Trophoblast cell (in vitro differentiated cells and primary cell): Measurements from ENCODE around the gene FN3KRP. TPM values are rescaled to one million over a fixed set of nuclear protein-coding genes. Genes with fewer than 3 reads are reported as not detected.
A peak's percentile ranks its signal among the peaks of the same experiment; 100 is the strongest.

ENCODE experiments used
- DNase-seq, 2 donors: peaks; one replicate each; pipeline ENCODE4 v3.0.0-alpha.2; 2016
- H2AFZ ChIP-seq: 2 replicates; pipeline ENCODE4 v1.6.1; 2013; ENCODE audit warnings: low read length, moderate library complexity, mild to moderate bottlenecking; ENCODE audit not compliant: insufficient read depth, poor library complexity
- H2AK5ac ChIP-seq: 2 replicates; pipeline ENCODE4 v1.6.1; 2013; ENCODE audit warnings: mild to moderate bottlenecking, low read length
- H2BK120ac ChIP-seq: 2 replicates; pipeline ENCODE4 v1.6.1; 2013; ENCODE audit warnings: low read length, mild to moderate bottlenecking, moderate library complexity; ENCODE audit not compliant: insufficient read depth, poor library complexity
- H2BK12ac ChIP-seq: 2 replicates; pipeline ENCODE4 v1.6.1; 2013; ENCODE audit warnings: mild to moderate bottlenecking, low read length, moderate library complexity
- H2BK5ac ChIP-seq: 2 replicates; pipeline ENCODE4 v1.6.1; 2013; ENCODE audit warnings: low read length, low read depth, moderate library complexity, mild to moderate bottlenecking; ENCODE audit not compliant: poor library complexity
- H3K14ac ChIP-seq: 2 replicates; pipeline ENCODE4 v1.6.1; 2013; ENCODE audit warnings: mild to moderate bottlenecking, low read length
- H3K18ac ChIP-seq: 2 replicates; pipeline ENCODE4 v1.6.1; 2013; ENCODE audit warnings: mild to moderate bottlenecking, low read length
- H3K23ac ChIP-seq: 2 replicates; pipeline ENCODE4 v1.6.1; 2013; ENCODE audit warnings: low read length
- H3K27ac ChIP-seq: 2 replicates; pipeline ENCODE4 v1.5.1; 2013; ENCODE audit warnings: low read depth, mild to moderate bottlenecking, inconsistent platforms, low read length, moderate library complexity
- H3K27me3 ChIP-seq: 2 replicates; pipeline ENCODE4 v1.6.1; 2013; ENCODE audit warnings: inconsistent platforms, mild to moderate bottlenecking, low read length, moderate library complexity; ENCODE audit not compliant: insufficient read depth
- H3K36me3 ChIP-seq, 2 experiments: 1 replicate in 1 of 2; 2 replicates in 1 of 2; pipeline ENCODE4 v1.6.1; 2013; ENCODE audit warnings: low read length in 2 of 2, mild to moderate bottlenecking in 2 of 2, moderate library complexity in 1 of 2; ENCODE audit not compliant: insufficient read depth in 2 of 2, control insufficient read depth in 1 of 2
- H3K4ac ChIP-seq: 2 replicates; pipeline ENCODE4 v1.6.1; 2013; ENCODE audit warnings: low read depth, mild to moderate bottlenecking, low read length, moderate library complexity
- H3K4me1 ChIP-seq, 2 experiments: 1 replicate in 1 of 2; 2 replicates in 1 of 2; pipeline ENCODE4 v1.6.1; 2013; ENCODE audit warnings: low read length in 2 of 2, mild to moderate bottlenecking in 2 of 2, moderate library complexity in 1 of 2; ENCODE audit not compliant: insufficient read depth in 2 of 2, control insufficient read depth in 1 of 2
- H3K4me2 ChIP-seq: 2 replicates; pipeline ENCODE4 v1.6.1; 2013; ENCODE audit warnings: inconsistent platforms, mild to moderate bottlenecking, low read length, moderate library complexity
- H3K4me3 ChIP-seq: 2 replicates; pipeline ENCODE4 v1.5.1; 2013; ENCODE audit warnings: mild to moderate bottlenecking, low read depth, low read length, inconsistent platforms
- H3K79me1 ChIP-seq: one replicate; pipeline ENCODE4 v1.6.1; 2013; ENCODE audit warnings: low read length
- H3K79me2 ChIP-seq: 2 replicates; pipeline ENCODE4 v1.6.1; 2013; ENCODE audit warnings: low read length, mild to moderate bottlenecking; ENCODE audit not compliant: control insufficient read depth, insufficient read depth, poor library complexity
- H3K9ac ChIP-seq: 2 replicates; pipeline ENCODE4 v1.6.1; 2013; ENCODE audit warnings: mild to moderate bottlenecking, low read length
- H3K9me3 ChIP-seq: 2 replicates; pipeline ENCODE4 v1.6.1; 2013; ENCODE audit warnings: low read depth, mild to moderate bottlenecking, control low read depth, inconsistent platforms, low read length; ENCODE audit not compliant: insufficient read depth
- H4K12ac ChIP-seq: 2 replicates; pipeline ENCODE4 v1.6.1; 2013; ENCODE audit warnings: low read depth, mild to moderate bottlenecking, low read length, moderate library complexity
- H4K8ac ChIP-seq: 2 replicates; pipeline ENCODE4 v1.6.1; 2013; ENCODE audit warnings: low read depth, mild to moderate bottlenecking, low read length, moderate library complexity
- H4K91ac ChIP-seq: one replicate; pipeline ENCODE4 v1.6.1; 2013; ENCODE audit warnings: low read depth, mild to moderate bottlenecking, low read length, moderate library complexity
- WGBS: extraction: QIAGEN DNeasy Blood & Tissue Kit; methylation state at CpG from one replicate; pipeline ENCODE4 v1.1.7; 2013; ENCODE audit warnings: missing lambda C conversion rate; ENCODE audit not compliant: insufficient read length, insufficient coverage; ENCODE audit errors: extremely low coverage; 5-methylcytosine and 5-hydroxymethylcytosine counted together
- polyA plus RNA-seq: library from polyadenylated mRNA; stranded (reverse); fragments of 200-250 nt; gene quantifications from 2 replicates; pipeline ENCODE4 v1.2.3, GENCODE V29; 2013

FN3KRP gene, protein sequence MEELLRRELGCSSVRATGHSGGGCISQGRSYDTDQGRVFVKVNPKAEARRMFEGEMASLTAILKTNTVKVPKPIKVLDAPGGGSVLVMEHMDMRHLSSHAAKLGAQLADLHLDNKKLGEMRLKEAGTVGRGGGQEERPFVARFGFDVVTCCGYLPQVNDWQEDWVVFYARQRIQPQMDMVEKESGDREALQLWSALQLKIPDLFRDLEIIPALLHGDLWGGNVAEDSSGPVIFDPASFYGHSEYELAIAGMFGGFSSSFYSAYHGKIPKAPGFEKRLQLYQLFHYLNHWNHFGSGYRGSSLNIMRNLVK
- polyA plus RNA-seq = 19.3 and 19.5 TPM in 2 replicates

DNA sequence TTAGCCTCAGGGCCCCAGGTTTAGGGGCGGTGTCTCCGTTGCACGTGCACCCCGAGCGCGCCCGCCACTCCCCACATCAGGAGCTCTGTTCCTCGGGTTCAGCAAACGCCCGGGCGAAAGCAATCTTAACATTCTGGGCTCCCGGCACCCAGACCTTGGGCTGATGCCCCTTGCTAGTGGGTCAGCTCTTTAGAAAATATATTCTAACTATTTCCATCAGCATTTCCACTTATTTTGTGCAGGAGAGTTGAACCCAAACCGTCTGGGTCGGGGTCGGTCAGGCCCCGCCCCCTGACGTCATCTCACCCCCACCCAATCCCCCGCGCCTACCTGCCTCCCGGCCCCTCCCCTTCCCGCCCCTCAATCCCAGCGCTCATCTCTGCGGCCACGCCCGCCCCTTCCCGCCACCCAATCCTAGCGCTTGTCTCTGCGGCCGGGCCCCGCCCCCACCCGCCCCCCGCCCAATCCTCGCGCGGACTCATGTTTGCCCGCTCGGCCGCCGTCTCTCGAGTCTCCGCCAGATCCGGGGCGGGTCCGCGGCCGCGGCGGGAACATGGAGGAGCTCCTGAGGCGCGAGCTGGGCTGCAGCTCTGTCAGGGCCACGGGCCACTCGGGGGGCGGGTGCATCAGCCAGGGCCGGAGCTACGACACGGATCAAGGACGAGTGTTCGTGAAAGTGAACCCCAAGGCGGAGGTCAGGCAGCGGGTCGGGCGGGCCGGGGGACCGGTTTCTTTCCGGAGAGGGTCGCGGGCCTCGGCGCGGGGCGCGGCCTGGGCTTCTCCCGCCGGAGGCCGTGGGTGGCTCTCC lies at the start of gene FN3KRP:
TSS of gene FN3KRP (plus strand) at position 504 of the 808 bp plus-strand sequence. CDS start at position 554, 50 bp downstream.
- Histone ChIP-seq H3K9me3 (peaks cover 2% of the 10 kb centered on the region), H3K36me3 (peaks cover 13 to 18% of the 10 kb centered on the region in 2 experiments), H3K23ac (no peak within 1 kb of the TSS), H3K4ac (peak within 1 kb of the TSS; percentile 22), H3K79me2 (peaks cover 6% of the 10 kb centered on the region), H2BK120ac (peak within 1 kb of the TSS; percentile 20), H3K4me1 (peaks cover 12% of the 10 kb centered on the region in 2 experiments), H4K12ac (peak within 1 kb of the TSS; percentile 51), H2BK12ac (no peak within 1 kb of the TSS), H2AK5ac (peak within 1 kb of the TSS; percentile 79), H2BK5ac (peak within 1 kb of the TSS; percentile 27), H3K4me3 (peak within 1 kb of the TSS; percentile 89), H4K8ac (peak within 1 kb of the TSS; percentile 82), H3K9ac (peak within 1 kb of the TSS; percentile 69), H4K91ac (peak within 1 kb of the TSS; percentile 38), H3K4me2 (peak within 1 kb of the TSS; percentile 97), H3K79me1 (peaks cover 5% of the 10 kb centered on the region), H3K14ac (peak within 1 kb of the TSS; percentile 60), H3K18ac (peak within 1 kb of the TSS; percentile 80), H3K27ac (no peak within 1 kb of the TSS), H3K27me3 (no peaks in the 10 kb centered on the region), H2AFZ (peak within 1 kb of the TSS; percentile 99)
- no CpG with 5 or more reads among the region's 75 CpGs for WGBS
- peak; percentile 87 to 89 for DNase-seq

DNA sequence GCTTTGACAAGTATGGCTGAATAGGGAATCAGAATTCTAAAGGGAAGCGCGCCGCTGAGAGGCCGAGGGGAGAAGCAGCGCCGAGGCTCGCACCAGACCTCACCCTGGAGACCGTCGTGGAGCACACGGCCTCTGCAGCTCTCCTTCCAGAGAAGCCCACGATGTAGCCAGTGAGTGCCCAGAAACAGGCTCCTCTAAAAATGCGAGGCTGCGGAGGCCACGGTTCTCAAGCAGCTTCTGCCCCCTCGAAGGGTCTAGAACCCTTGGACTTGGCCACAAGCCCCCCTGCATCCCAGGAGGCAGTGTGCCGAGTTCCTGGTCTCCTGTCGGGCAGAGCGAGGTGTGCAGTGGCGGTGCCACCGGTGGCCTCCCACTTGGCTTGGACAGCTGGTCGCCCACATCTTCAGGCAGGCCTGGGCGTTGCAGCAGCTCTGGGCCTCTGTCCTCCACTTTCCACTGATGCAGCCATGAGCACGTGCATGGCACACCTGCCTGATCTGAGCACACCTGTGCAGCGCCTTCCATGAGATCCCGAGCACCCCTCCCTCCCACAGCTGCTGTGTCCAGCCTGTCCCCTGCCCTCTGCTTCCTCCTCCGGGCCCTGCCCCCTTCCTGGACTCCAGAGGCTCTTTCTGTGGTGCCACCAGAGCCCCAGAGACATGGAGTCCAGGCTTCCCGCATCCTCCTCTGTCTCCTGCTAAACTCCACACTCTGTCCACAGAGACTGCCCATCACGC lies 49.4 kb upstream of the FN3KRP start:
- Histone ChIP-seq H3K79me2 (no peaks in the 10 kb centered on the region), H2BK120ac (no peak overlapping the region), H2BK12ac (no peak overlapping the region), H3K18ac (no peak overlapping the region), H3K23ac (no peak overlapping the region), H3K9ac (no peak overlapping the region), H3K36me3 (no peaks in the 10 kb centered on the region), H3K27me3 (no peaks in the 10 kb centered on the region), H4K8ac (no peak overlapping the region), H3K27ac (no peak overlapping the region), H3K14ac (no peak overlapping the region), H4K91ac (no peak overlapping the region), H3K4me1 (peaks cover 0 to 3% of the 10 kb centered on the region in 2 experiments), H2AK5ac (no peak overlapping the region), H3K4me2 (no peak overlapping the region), H2BK5ac (no peak overlapping the region), H3K79me1 (no peaks in the 10 kb centered on the region), H3K9me3 (peaks cover 3% of the 10 kb centered on the region), H3K4me3 (no peak overlapping the region), H3K4ac (no peak overlapping the region), H2AFZ (no peak overlapping the region), H4K12ac (no peak overlapping the region)
- DNase-seq = no peak
- no CpG with 5 or more reads among the region's 28 CpGs for WGBS

DNA sequence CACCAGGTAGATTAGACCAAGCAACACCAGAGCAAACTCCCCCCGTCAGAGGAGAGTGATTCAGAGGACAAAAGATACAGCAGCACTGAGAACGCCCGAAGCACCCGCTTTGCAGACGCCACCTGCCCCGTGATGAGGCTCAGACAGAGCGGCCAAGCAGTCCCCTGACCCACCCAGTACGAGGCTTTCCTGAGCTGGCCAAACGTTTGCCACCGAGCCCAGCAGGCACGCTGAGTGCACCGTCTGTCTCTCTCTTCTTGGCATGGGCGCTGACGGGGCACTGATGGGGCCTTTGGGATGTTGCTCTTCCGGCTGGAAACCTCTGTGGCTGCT lies 48.9 kb upstream of the FN3KRP start:
- no peak overlapping the region for H3K4ac ChIP-seq
- H3K27ac ChIP-seq = no peak overlapping the region
- no peak overlapping the region for H3K23ac ChIP-seq
- WGBS = no CpG with 5 or more reads among the region's 15 CpGs
- no peak overlapping the region for H3K4me3 ChIP-seq
- no peak overlapping the region for H4K91ac ChIP-seq
- peaks cover 0 to 3% of the 10 kb centered on the region in 2 experiments for H3K4me1 ChIP-seq
- H3K27me3 ChIP-seq = no peaks in the 10 kb centered on the region
- H3K18ac ChIP-seq = no peak overlapping the region
- DNase-seq = no peak
- no peaks in the 10 kb centered on the region for H3K79me1 ChIP-seq
- H3K36me3 ChIP-seq = no peaks in the 10 kb centered on the region
- no peak overlapping the region for H2BK120ac ChIP-seq
- peaks cover 3% of the 10 kb centered on the region for H3K9me3 ChIP-seq
- H2AK5ac ChIP-seq = no peak overlapping the region
- H4K8ac ChIP-seq = no peak overlapping the region
- H2BK12ac ChIP-seq = no peak overlapping the region
- H4K12ac ChIP-seq = no peak overlapping the region
- H3K14ac ChIP-seq = no peak overlapping the region
- H3K79me2 ChIP-seq = no peaks in the 10 kb centered on the region
- no peak overlapping the region for H2BK5ac ChIP-seq
- H2AFZ ChIP-seq = no peak overlapping the region
- H3K4me2 ChIP-seq = no peak overlapping the region
- H3K9ac ChIP-seq = no peak overlapping the region

DNA sequence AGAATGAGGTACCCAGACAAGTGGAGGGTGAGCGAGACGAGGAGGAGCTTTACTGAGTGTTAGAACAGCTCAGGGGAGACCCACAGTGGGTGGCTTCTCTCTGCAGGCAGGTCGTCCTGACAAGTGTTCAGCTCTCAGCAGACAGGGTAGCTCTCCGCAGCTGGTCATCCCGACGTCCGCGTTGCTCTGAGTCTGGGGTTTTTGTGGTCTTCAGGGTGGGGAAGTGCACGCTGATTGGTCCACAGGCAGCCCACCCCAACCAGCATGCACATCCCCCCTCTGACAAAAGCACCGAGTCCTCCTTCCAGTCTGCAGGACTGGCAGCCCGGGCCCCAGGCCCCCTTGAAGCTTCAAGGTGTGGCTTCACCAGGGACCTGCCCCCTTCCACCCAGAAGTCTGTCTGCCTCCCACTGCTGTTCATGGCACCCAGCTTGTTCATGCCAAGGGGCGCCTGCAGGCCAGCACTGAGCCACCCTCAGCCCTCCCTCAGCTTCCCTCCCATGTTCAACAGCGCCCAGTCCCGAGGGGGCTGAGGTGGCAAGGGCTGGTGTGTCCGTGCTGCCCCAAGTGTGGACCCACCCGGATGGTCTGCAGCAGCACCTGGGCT lies 48.4 kb upstream of the FN3KRP start:
- Histone ChIP-seq H3K14ac (no peak overlapping the region), H3K4me1 (peaks cover 0 to 3% of the 10 kb centered on the region in 2 experiments), H3K79me1 (no peaks in the 10 kb centered on the region), H3K79me2 (no peaks in the 10 kb centered on the region), H4K91ac (no peak overlapping the region), H2AK5ac (no peak overlapping the region), H4K8ac (no peak overlapping the region), H3K4me2 (no peak overlapping the region), H2BK12ac (no peak overlapping the region), H3K9ac (no peak overlapping the region), H3K27ac (no peak overlapping the region), H3K27me3 (no peaks in the 10 kb centered on the region), H3K4me3 (no peak overlapping the region), H3K23ac (no peak overlapping the region), H2BK5ac (no peak overlapping the region), H3K36me3 (no peaks in the 10 kb centered on the region), H3K4ac (no peak overlapping the region), H3K18ac (no peak overlapping the region), H4K12ac (no peak overlapping the region), H2BK120ac (no peak overlapping the region), H3K9me3 (peaks cover 3% of the 10 kb centered on the region), H2AFZ (no peak overlapping the region)
- no peak for DNase-seq
- WGBS = no CpG with 5 or more reads among the region's 16 CpGs
